Smooth muscle cell (in vitro differentiated cells): ENCODE measurements around the gene TM9SF4. TPM values are rescaled to one million over a fixed set of nuclear protein-coding genes. Genes with fewer than 3 reads are reported as not detected.

Experiments
- DNase-seq: peaks from one replicate; lab custom pipeline; 2025; ENCODE audit not compliant: unreplicated experiment; lab: John Stamatoyannopoulos, UW
- H2AFZ ChIP-seq: fragments of 200-600 bp; sonication (generic); 2 replicates; pipeline ENCODE4 v1.6.0; 2016; ENCODE audit warnings: antibody characterized with exemption, low read depth, mild to moderate bottlenecking
- H3F3A ChIP-seq: fragments of 200-600 bp; sonication (generic); 2 replicates; pipeline ENCODE4 v1.6.0; 2017; ENCODE audit warnings: antibody characterized with exemption, low read depth
- H3K27ac ChIP-seq: fragments of 200-600 bp; sonication (generic); 2 replicates; pipeline ENCODE4 v1.5.1; 2016; ENCODE audit warnings: low read depth, mild to moderate bottlenecking
- H3K27me3 ChIP-seq: fragments of 200-600 bp; sonication (generic); 2 replicates; pipeline ENCODE4 v1.6.1; 2016; ENCODE audit warnings: low read depth, mild to moderate bottlenecking
- H3K36me3 ChIP-seq: fragments of 200-600 bp; sonication (generic); 2 replicates; pipeline ENCODE4 v1.5.1; 2016; ENCODE audit warnings: low read depth
- H3K4me1 ChIP-seq: fragments of 200-600 bp; sonication (generic); 2 replicates; pipeline ENCODE4 v1.5.1; 2016; ENCODE audit warnings: low read depth
- H3K4me2 ChIP-seq: fragments of 200-600 bp; sonication (generic); 2 replicates; pipeline ENCODE4 v1.6.0; 2016; ENCODE audit warnings: mild to moderate bottlenecking
- H3K4me3 ChIP-seq: fragments of 200-600 bp; sonication (generic); 2 replicates; pipeline ENCODE4 v1.5.1; 2016; ENCODE audit warnings: mild to moderate bottlenecking
- H3K79me2 ChIP-seq: fragments of 200-600 bp; sonication (generic); 2 replicates; pipeline ENCODE4 v1.6.0; 2016; ENCODE audit warnings: low read depth, mild to moderate bottlenecking
- H3K9ac ChIP-seq: fragments of 200-600 bp; sonication (generic); 2 replicates; pipeline ENCODE4 v1.6.0; 2016; ENCODE audit warnings: low read depth
- H3K9me3 ChIP-seq: fragments of 200-600 bp; sonication (generic); replicated peaks from 2 replicates; pipeline ENCODE4 v1.5.1; 2016; ENCODE audit warnings: low read depth
- H4K20me1 ChIP-seq: fragments of 200-600 bp; sonication (generic); 2 replicates; pipeline ENCODE4 v1.6.0; 2016; ENCODE audit warnings: low read depth
- WGBS: methylation state at CpG from one replicate; pipeline ENCODE4 v1.1.7; 2016; ENCODE audit warnings: low lambda C conversion rate; 5-methylcytosine and 5-hydroxymethylcytosine counted together
- polyA plus RNA-seq: library from polyadenylated mRNA; unstranded; fragments of >200 nt; fragmentation: Nextera tagmentation; extraction: Ambion mirVana; gene quantifications from 2 replicates; pipeline ENCODE4 v1.2.1, GENCODE V29; 2016
- total RNA-seq: library from RNA; depleted of rRNA; stranded (reverse); fragments of >200 nt; gene quantifications from 2 replicates; pipeline ENCODE4 v1.2.3, GENCODE V29; 2014
- TF ChIP-seq, protein P1 (sequence below): fragments of 200-600 bp; sonication (generic); IDR thresholded peaks from 2 replicates; pipeline ENCODE4 v1.5.1; 2017; ENCODE audit warnings: borderline replicate concordance, mild to moderate bottlenecking, antibody characterized with exemption; ENCODE audit not compliant: insufficient read depth, poor library complexity, severe bottlenecking

TM9SF4 gene
- total and polyA plus RNA-seq, 2 experiments from 2014 or later, result 59.2 to 90.2 TPM

DNA sequence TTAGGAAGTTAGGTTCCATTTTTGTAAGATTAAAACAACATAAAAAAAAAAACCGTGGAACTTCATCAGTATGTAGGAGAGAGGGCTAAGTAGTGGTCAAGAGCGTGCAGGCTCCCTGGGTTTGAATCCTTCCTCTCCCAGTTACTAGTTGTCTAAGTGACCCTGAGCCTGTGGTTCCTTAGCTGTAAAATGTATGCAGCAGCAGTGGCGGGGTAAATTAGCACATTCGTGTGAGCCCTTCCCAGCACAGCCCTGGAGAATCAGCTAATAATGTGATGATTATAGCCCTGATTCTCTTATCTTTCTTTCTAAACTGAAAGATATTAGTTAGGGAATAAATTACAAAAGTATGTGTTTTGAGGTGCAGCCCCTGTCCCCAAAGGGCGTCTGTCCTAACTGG is 32.6 kb downstream of the TM9SF4 start:
- Histone ChIP-seq H3K36me3 (peaks cover 27% of the 10 kb centered on the region), H3K4me3 (no peak overlapping the region), H3K9me3 (no peaks in the 10 kb centered on the region), H3K27ac (no peak overlapping the region), H3F3A (no peaks in the 10 kb centered on the region), H3K27me3 (no peaks in the 10 kb centered on the region), H3K9ac (no peak overlapping the region), H3K4me2 (no peak overlapping the region), H4K20me1 (peaks cover 45% of the 10 kb centered on the region), H3K79me2 (peaks cover 14% of the 10 kb centered on the region), H2AFZ (no peak overlapping the region), H3K4me1 (no peaks in the 10 kb centered on the region)
- TF ChIP-seq, protein P1, sequence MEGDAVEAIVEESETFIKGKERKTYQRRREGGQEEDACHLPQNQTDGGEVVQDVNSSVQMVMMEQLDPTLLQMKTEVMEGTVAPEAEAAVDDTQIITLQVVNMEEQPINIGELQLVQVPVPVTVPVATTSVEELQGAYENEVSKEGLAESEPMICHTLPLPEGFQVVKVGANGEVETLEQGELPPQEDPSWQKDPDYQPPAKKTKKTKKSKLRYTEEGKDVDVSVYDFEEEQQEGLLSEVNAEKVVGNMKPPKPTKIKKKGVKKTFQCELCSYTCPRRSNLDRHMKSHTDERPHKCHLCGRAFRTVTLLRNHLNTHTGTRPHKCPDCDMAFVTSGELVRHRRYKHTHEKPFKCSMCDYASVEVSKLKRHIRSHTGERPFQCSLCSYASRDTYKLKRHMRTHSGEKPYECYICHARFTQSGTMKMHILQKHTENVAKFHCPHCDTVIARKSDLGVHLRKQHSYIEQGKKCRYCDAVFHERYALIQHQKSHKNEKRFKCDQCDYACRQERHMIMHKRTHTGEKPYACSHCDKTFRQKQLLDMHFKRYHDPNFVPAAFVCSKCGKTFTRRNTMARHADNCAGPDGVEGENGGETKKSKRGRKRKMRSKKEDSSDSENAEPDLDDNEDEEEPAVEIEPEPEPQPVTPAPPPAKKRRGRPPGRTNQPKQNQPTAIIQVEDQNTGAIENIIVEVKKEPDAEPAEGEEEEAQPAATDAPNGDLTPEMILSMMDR, result no peak
- no peak for DNase-seq
- WGBS, result 95% methylated on average over 5 of the region's 5 CpGs

DNA sequence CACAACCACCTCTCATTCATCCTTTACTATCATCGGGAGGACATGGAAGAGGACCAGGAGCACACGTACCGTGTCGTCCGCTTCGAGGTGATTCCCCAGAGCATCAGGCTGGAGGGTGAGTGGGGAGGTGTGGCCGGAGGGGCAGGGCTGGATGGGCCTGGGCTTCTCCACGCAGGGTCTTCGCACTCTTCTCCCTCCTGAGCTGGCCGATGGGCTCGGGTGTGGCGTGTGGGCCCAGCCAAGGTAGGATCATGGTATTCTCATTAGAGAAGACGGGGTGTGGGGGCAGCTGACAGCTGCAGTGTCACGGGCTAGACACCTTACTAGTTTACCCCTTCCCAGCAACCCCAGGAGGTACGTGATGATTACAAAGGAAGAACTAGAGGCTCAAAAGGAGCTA is 33.5 kb downstream of the TM9SF4 start:
- H3K9me3 ChIP-seq, result no peaks in the 10 kb centered on the region
- DNase-seq, result no peak
- H2AFZ ChIP-seq, result no peak overlapping the region
- H3K9ac ChIP-seq, result no peak overlapping the region
- no peak overlapping the region for H3K4me3 ChIP-seq
- TF ChIP-seq, protein P1, result no peak
- peaks cover 29% of the 10 kb centered on the region for H3K36me3 ChIP-seq
- H3K27me3 ChIP-seq, result no peaks in the 10 kb centered on the region
- no peak overlapping the region for H3K4me2 ChIP-seq
- no peak overlapping the region for H3K27ac ChIP-seq
- WGBS, result 96% methylated on average over 15 of the region's 15 CpGs
- H3F3A ChIP-seq, result no peaks in the 10 kb centered on the region
- H3K79me2 ChIP-seq, result peaks cover 10% of the 10 kb centered on the region
- peaks cover 36% of the 10 kb centered on the region for H4K20me1 ChIP-seq
- no peaks in the 10 kb centered on the region for H3K4me1 ChIP-seq

DNA sequence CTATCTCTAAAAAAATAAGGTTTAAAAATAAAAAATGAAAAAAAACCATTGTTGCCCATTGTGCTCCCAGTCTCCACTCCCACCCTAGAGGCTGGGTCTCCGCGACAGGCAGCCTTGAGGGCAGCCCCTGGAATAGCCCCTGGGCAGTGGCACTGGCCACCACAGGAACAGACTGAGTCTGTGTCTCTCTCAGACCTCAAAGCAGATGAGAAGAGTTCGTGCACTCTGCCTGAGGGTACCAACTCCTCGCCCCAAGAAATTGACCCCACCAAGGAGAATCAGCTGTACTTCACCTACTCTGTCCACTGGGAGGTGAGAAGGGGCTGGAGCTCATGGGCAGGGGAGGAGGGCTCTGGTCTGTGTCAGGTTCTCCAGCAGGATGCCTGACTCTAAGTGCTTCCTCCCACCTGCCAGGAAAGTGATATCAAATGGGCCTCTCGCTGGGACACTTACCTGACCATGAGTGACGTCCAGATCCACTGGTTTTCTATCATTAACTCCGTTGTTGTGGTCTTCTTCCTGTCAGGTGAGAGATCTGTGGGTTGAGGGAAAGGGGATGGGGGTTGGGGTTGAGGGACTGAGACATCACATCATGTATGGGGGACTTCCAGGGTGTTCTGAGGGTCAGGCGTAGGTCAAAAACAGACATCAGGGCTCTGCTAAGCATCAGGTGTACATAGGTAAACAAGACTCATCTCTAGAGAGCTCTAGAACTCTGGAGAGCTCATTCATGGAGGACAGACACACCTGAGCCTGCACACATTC is 35.6 kb downstream of the TM9SF4 start:
- Histone ChIP-seq H3K4me1 (no peaks in the 10 kb centered on the region), H4K20me1 (peaks cover 15% of the 10 kb centered on the region), H2AFZ (no peak overlapping the region), H3K9ac (no peak overlapping the region), H3K36me3 (peaks cover 26% of the 10 kb centered on the region), H3K4me2 (no peak overlapping the region), H3K27me3 (no peaks in the 10 kb centered on the region), H3F3A (no peaks in the 10 kb centered on the region), H3K27ac (no peak overlapping the region), H3K79me2 (no peaks in the 10 kb centered on the region), H3K9me3 (no peaks in the 10 kb centered on the region), H3K4me3 (no peak overlapping the region)
- DNase-seq, result no peak
- 98% methylated on average over 8 of the region's 8 CpGs for WGBS
- TF ChIP-seq, protein P1, result no peak
